Esophagus squamous epithelium (tissue), 5 donors: ENCODE measurements around the gene KIF2C. TPM values are rescaled to one million over a fixed set of nuclear protein-coding genes. Genes with fewer than 3 reads are reported as not detected.
A peak's percentile ranks its signal among the peaks of the same experiment; 100 is the strongest.

Experiments used
- DNase-seq: peaks from one replicate; lab custom pipeline; 2025; lab: John Stamatoyannopoulos, UW
- H3K27ac ChIP-seq, 4 donors: fragments of 200-600 bp; sonication (generic); one replicate each; pipeline ENCODE4 v1.5.1; 2016 to 2019; ENCODE audit warnings: mild to moderate bottlenecking in 1 of 4
- H3K27me3 ChIP-seq, 4 donors: fragments of 200-600 bp; sonication (generic); 1 replicate in 3 of 4; 2 replicates in 1 of 4; pipeline versions ENCODE4 v1.5.1 to v1.6.0; 2017 to 2021; ENCODE audit warnings: antibody characterized with exemption in 1 of 4
- H3K36me3 ChIP-seq, 3 donors: fragments of 200-600 bp; sonication (generic); one replicate each; pipeline ENCODE4 v1.5.1; 2016 to 2019
- H3K4me1 ChIP-seq, 3 donors: fragments of 200-600 bp; sonication (generic); one replicate each; pipeline ENCODE4 v1.5.1; 2017 to 2019
- H3K4me3 ChIP-seq, 4 donors: fragments of 200-600 bp; sonication (generic); 1 replicate in 3 of 4; 2 replicates in 1 of 4; pipeline ENCODE4 v1.5.1; 2016 to 2019; ENCODE audit warnings: mild to moderate bottlenecking in 2 of 4, moderate library complexity in 1 of 4
- H3K9me3 ChIP-seq, 3 donors: fragments of 200-600 bp; sonication (generic); one replicate each; pipeline ENCODE4 v1.5.1; 2016 to 2019
- POLR2A ChIP-seq, 4 donors: fragments of 450-650 bp; IDR thresholded peaks; one replicate each; pipeline ENCODE4 v1.6.1; 2017; ENCODE audit warnings: antibody characterized with exemption in 4 of 4, mild to moderate bottlenecking in 4 of 4, moderate library complexity in 3 of 4
- WGBS, 2 donors: methylation state at CpG; one replicate each; pipeline ENCODE4 v1.1.5; 2018; 5-methylcytosine and 5-hydroxymethylcytosine counted together
- intact Hi-C: fragments of 100-400 bp; cut with DNase I; formaldehyde crosslinking; loops from one replicate; pipeline ENCODE4 v1.15.0; 2022
- total RNA-seq, 4 donors: library from RNA; depleted of rRNA; stranded (reverse); fragments of >200 nt; gene quantifications; one replicate each; pipeline ENCODE4 v1.1.0, GENCODE V29; 2016
- TF ChIP-seq, protein P1 (sequence below), 6 experiments: fragments of 450-650 bp in 4 of 6; fragments of 200-600 bp in 2 of 6; sonication (generic) in 2 of 6; IDR thresholded peaks; one replicate each; pipeline ENCODE4 v1.5.1; 2016 to 2019; ENCODE audit warnings: antibody characterized with exemption in 6 of 6, mild to moderate bottlenecking in 4 of 6, moderate library complexity in 4 of 6
- donor health status: DM: yes; HTN: yes; CAD: no.

Gene KIF2C
- total RNA-seq, result 10 to 100 TPM in 2 of 4 donors, 1 to 10 TPM in 2; 4.8 to 17.9 (median 9.4) TPM

DNA sequence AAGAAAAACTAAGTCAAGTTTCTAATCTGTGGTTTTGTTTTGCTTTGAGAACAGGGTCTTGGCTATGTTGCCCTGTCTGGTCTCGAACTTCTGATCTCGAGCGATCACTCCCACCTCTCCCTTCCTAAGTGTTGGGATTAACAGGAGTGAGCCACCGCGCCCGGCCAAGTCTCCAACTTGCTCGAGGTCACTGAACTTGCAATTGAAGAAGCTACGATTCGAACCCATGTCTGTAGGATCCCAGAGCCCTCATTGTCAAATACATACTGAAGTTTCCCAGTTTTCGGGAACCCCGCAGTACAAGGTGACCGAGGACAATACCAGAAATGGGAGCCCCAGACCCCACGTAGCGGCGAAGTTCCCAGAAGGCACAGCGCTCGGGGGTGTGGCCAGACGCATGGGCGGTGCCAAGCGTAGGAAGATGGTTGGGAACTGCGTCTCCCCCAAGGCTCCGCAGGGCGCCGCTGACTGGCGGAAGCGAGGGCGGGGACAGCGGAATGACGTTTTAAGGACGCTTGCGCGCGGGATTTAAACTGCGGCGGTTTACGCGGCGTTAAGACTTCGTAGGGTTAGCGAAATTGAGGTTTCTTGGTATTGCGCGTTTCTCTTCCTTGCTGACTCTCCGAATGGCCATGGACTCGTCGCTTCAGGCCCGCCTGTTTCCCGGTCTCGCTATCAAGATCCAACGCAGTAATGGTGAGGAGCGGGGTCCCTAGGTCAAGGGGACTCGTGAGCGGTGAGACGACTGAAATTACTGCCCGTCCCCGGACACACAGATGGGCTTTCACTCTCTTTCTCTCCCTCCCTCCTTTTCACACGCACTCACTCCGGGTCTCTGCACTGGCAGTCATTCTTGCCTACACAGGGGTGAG, at the start of gene KIF2C:
TSS of gene KIF2C (plus strand) at position 531 of the 872 bp plus-strand sequence. CDS start at position 627, 96 bp downstream.
- Histone ChIP-seq H3K4me3 (peak within 1 kb of the TSS; percentile 46 to 75 (median 60)), H3K36me3 (no peaks in the 10 kb centered on the region), H3K27ac (peak within 1 kb of the TSS; percentile 91 to 95 (median 92)), H3K4me1 (peaks cover 7 to 14% (median 8%) of the 10 kb centered on the region in 3 donors), H3K27me3 (no peaks in the 10 kb centered on the region), H3K9me3 (no peaks in the 10 kb centered on the region)
- 0 to 1% methylated on average over 13 to 40 of the region's 57 CpGs for WGBS, 2 donors
- DNase-seq, result peak; percentile 71
- TF ChIP-seq POLR2A (IDR thresholded peaks at IDR 0.05), result peak in 3 of 4 donors; percentile 31 to 71 (median 37)
- TF ChIP-seq, protein P1, sequence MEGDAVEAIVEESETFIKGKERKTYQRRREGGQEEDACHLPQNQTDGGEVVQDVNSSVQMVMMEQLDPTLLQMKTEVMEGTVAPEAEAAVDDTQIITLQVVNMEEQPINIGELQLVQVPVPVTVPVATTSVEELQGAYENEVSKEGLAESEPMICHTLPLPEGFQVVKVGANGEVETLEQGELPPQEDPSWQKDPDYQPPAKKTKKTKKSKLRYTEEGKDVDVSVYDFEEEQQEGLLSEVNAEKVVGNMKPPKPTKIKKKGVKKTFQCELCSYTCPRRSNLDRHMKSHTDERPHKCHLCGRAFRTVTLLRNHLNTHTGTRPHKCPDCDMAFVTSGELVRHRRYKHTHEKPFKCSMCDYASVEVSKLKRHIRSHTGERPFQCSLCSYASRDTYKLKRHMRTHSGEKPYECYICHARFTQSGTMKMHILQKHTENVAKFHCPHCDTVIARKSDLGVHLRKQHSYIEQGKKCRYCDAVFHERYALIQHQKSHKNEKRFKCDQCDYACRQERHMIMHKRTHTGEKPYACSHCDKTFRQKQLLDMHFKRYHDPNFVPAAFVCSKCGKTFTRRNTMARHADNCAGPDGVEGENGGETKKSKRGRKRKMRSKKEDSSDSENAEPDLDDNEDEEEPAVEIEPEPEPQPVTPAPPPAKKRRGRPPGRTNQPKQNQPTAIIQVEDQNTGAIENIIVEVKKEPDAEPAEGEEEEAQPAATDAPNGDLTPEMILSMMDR (IDR thresholded peaks at IDR 0.05), result peak in 2 of 6 experiments; percentile 18 to 44
- intact Hi-C loops, result no loop called here

DNA sequence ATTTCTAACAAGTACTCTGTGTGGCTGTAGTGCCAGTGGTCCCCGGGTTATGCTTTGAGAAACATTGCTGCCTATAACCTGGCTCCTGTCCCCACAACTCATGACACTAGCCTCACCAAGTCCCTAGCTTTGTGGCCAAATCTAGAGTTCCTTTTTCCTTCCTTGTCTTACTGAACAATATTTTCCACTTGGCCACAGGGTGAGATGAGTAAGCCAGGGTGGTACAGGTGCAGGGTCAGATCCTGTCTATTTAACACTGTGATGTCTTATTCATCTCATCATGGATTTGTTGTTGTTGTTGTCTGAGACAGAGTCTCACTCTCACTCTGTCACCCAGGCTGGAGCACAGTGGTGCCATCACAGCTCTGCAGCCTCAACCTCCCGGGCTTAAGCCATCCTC, 46.5 kb upstream of the KIF2C start:
- no peak for DNase-seq
- TF ChIP-seq, protein P1 (IDR thresholded peaks at IDR 0.05), result no peak
- Histone ChIP-seq H3K9me3 (no peaks in the 10 kb centered on the region), H3K36me3 (no peaks in the 10 kb centered on the region), H3K27me3 (peaks cover 0 to 73% (median 0%) of the 10 kb centered on the region in 4 donors), H3K4me1 (no peaks in the 10 kb centered on the region), H3K4me3 (no peak overlapping the region), H3K27ac (no peak overlapping the region)
- whole genome bisulfite sequencing, 2 donors, result 71 to 74% methylated on average over 2 of the region's 2 CpGs
- intact Hi-C loops, result no loop called here

DNA sequence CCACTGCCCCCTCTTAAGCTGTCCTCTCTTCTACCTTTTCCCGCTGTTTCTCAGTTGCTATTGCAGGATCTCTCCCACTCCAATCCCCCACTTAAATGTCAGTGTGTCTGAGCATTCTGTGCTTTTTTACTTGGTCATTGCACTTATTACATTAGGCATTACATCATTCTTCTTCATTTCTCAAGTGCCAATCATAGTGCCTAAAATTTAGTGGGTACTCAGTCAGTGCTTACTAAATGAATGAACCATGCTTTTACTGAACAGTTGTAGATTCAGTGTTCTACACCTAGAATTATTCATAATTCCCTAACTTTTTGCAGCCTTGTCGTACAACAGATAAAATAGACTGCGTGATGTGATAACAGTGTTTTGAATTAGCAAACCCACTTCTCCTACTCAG, 45.7 kb upstream of the KIF2C start:
- H3K9me3 ChIP-seq, result no peaks in the 10 kb centered on the region
- WGBS, 2 donors, result 96 to 100% methylated on average over 3 of the region's 3 CpGs
- no peak overlapping the region for H3K4me3 ChIP-seq
- no peak overlapping the region for H3K27ac ChIP-seq
- TF ChIP-seq, protein P1 (IDR thresholded peaks at IDR 0.05), result no peak
- TF ChIP-seq POLR2A (IDR thresholded peaks at IDR 0.05), result no peak
- intact Hi-C loops, result no loop called here
- H3K4me1 ChIP-seq, result no peaks in the 10 kb centered on the region
- H3K36me3 ChIP-seq, result no peaks in the 10 kb centered on the region
- peaks cover 0 to 73% (median 0%) of the 10 kb centered on the region in 4 donors for H3K27me3 ChIP-seq
- no peak for DNase-seq

DNA sequence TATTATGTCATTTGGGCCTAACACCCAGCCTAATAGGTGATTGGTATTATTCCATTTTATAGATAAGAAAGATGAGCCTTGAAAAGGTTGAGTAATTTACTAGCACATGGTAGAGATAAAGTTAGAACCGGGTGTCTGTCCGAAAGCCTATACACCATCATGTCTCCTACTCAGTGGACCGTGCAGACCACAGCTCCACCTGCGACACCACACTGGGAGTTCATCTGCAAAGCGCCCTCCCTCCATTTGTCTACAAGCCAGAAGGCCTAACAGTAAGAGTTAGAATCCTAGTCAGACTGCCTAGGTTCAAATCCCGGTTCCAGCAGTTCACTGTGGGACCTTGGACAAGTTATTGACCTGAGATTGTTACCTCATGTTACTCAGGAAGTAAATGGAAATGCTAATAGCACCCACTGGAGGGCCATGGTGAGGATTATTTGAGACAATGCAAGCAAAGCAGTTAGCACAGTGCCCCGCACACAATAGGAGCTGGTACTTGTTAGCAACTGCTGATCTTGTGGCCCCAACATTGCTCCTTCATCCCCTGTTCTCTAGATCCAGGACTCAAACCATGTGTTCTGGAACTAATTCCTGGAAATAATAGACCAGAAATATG, 44.7 kb upstream of the KIF2C start:
- no peak for DNase-seq
- intact Hi-C loops, result no loop called here

More for the DNA sequence above, 44.7 kb upstream of the KIF2C start:
- peaks cover 0 to 73% (median 0%) of the 10 kb centered on the region in 4 donors for H3K27me3 ChIP-seq
- TF ChIP-seq POLR2A (IDR thresholded peaks at IDR 0.05), result no peak
- TF ChIP-seq, protein P1 (IDR thresholded peaks at IDR 0.05), result no peak
- H3K27ac ChIP-seq, result no peak overlapping the region
- no peaks in the 10 kb centered on the region for H3K36me3 ChIP-seq
- H3K4me1 ChIP-seq, result peaks cover 0 to under 1% (median 0%) of the 10 kb centered on the region in 3 donors
- no peak overlapping the region for H3K4me3 ChIP-seq
- 87 to 92% methylated on average over 6 to 7 of the region's 7 CpGs for WGBS, 2 donors
- no peaks in the 10 kb centered on the region for H3K9me3 ChIP-seq
